Measurements from ENCODE around the gene CATSPER3. TPM values are rescaled to one million over a fixed set of nuclear protein-coding genes. Genes with fewer than 3 reads are reported as not detected.

CATSPER3 gene
- total RNA-seq, 2 experiments from 2014 or later = 0.32 TPM; not detected in 1

DNA sequence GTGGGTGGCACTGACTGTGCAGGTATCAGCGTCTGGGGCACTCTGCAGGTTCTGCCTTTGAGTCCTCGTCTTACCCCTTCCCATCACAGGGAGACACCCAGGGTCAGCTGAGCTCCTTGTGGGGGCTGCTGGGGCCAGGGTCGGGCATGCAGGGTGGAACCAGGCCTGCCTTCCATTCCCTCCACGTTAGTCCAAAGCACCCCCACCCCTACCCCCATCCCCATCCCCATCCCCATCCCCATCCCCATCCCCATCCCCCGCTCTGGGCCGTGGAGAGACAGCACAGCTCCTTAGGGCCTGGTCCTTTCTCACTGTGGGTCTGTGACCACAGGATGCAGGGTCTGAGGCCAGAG is 67.9 kb downstream of the CATSPER3 start:
- peaks cover 71% of the 10 kb centered on the region for H3K27me3 Mint-ChIP-seq (ENCODE audit: low read depth)

GRCh38 chr5:135036405-135036804 is 68.7 kb downstream of the CATSPER3 start:
- H3K4me1 Mint-ChIP-seq (ENCODE audit: low read depth) = peaks cover 28% of the 10 kb centered on the region

More for the DNA sequence above, 67.9 kb downstream of the CATSPER3 start:
- Mint-ChIP-seq H3K36me3 (ENCODE audit: low read depth) (no peaks in the 10 kb centered on the region), H3K9me3 (no peaks in the 10 kb centered on the region), H3K4me1 (ENCODE audit: low read depth) (peaks cover 34% of the 10 kb centered on the region), H3K27ac (no peak overlapping the region), H3K4me3 (no peak overlapping the region)
- intact Hi-C loops (cut with micrococcal nuclease) = loop anchor here (2.0 to 5.0 kb wide), 2 partner anchors 155 to 457 kb away; no protein-coding TSS in a partner anchor
- CTCF ChIA-PET = no interaction called here
- no peak for DNase-seq

GRCh38 chr5:135037519-135038204 is 70.0 kb downstream of the CATSPER3 start:
- H3K4me3 Mint-ChIP-seq = no peak overlapping the region
- H3K36me3 Mint-ChIP-seq (ENCODE audit: low read depth) = no peaks in the 10 kb centered on the region
- CTCF ChIA-PET = no interaction called here
- H3K9me3 Mint-ChIP-seq = no peaks in the 10 kb centered on the region
- intact Hi-C loops (cut with micrococcal nuclease) = loop anchor here (2.0 to 5.0 kb wide), 2 partner anchors 153 to 455 kb away; no protein-coding TSS in a partner anchor
- peaks cover 68% of the 10 kb centered on the region for H3K27me3 Mint-ChIP-seq (ENCODE audit: low read depth)
- no peak overlapping the region for H3K27ac Mint-ChIP-seq
- H3K4me1 Mint-ChIP-seq (ENCODE audit: low read depth) = peaks cover 20% of the 10 kb centered on the region
- no peak for DNase-seq

More at GRCh38 chr5:135036405-135036804, 68.7 kb downstream of the CATSPER3 start:
- intact Hi-C loops (cut with micrococcal nuclease) = loop anchor here (2.0 to 5.0 kb wide), 2 partner anchors 154 to 456 kb away; no protein-coding TSS in a partner anchor
- no peak for DNase-seq
- Mint-ChIP-seq H3K27ac (no peak overlapping the region), H3K27me3 (ENCODE audit: low read depth) (peaks cover 72% of the 10 kb centered on the region), H3K36me3 (ENCODE audit: low read depth) (no peaks in the 10 kb centered on the region), H3K9me3 (no peaks in the 10 kb centered on the region), H3K4me3 (no peak overlapping the region)
- CTCF ChIA-PET = no interaction called here

- intact Hi-C loops (cut with micrococcal nuclease) = loop anchor here (5.0 kb wide), 1 partner anchor 454 kb away; no protein-coding TSS in a partner anchor
- CTCF ChIA-PET = no interaction called here
Observed at GRCh38 chr5:135038205-135038812, 70.6 kb downstream of the CATSPER3 start.

DNA sequence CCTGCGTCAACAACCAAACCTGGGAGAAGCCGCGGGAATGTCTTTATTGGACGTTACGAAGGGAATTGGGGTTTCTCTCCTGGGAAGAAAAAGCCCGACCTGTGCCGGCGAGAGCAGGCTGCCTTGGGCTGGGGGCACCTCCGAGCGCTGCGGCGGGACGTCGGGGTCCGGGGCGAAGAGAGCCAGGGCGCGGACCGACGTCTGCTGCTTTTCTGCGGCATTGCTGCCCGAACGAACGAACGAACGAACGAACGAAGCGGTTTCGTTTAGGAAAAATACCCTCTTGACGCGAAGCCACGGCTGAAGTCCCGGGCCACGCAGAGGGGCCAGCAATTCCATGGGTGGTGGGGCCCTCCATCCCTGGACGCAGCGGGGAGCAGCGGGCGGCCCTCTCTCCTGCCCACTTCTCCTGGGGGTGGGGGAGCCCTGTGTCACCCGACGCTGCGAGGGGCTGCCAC is 71.1 kb downstream of the CATSPER3 start:
- intact Hi-C loops (cut with micrococcal nuclease) = loop anchor here (5.0 kb wide), 1 partner anchor 453 kb away; no protein-coding TSS in a partner anchor
- CTCF ChIA-PET = no interaction called here
- Mint-ChIP-seq H3K4me3 (no peak overlapping the region), H3K9me3 (no peaks in the 10 kb centered on the region), H3K4me1 (ENCODE audit: low read depth) (peaks cover 16% of the 10 kb centered on the region), H3K36me3 (ENCODE audit: low read depth) (no peaks in the 10 kb centered on the region), H3K27me3 (ENCODE audit: low read depth) (peaks cover 68% of the 10 kb centered on the region), H3K27ac (no peak overlapping the region)
- no peak for DNase-seq

More at GRCh38 chr5:135038205-135038812, 70.6 kb downstream of the CATSPER3 start:
- Mint-ChIP-seq H3K27me3 (ENCODE audit: low read depth) (peaks cover 66% of the 10 kb centered on the region), H3K4me1 (ENCODE audit: low read depth) (peaks cover 18% of the 10 kb centered on the region), H3K36me3 (ENCODE audit: low read depth) (no peaks in the 10 kb centered on the region), H3K4me3 (no peak overlapping the region), H3K27ac (no peak overlapping the region), H3K9me3 (no peaks in the 10 kb centered on the region)
- no peak for DNase-seq

GRCh38 chr5:135039271-135040033 is 71.7 kb downstream of the CATSPER3 start:
- Mint-ChIP-seq H3K9me3 (no peaks in the 10 kb centered on the region), H3K4me1 (ENCODE audit: low read depth) (peaks cover 14% of the 10 kb centered on the region), H3K27me3 (ENCODE audit: low read depth) (peaks cover 66% of the 10 kb centered on the region), H3K4me3 (no peak overlapping the region), H3K27ac (no peak overlapping the region), H3K36me3 (ENCODE audit: low read depth) (no peaks in the 10 kb centered on the region)
- intact Hi-C loops (cut with micrococcal nuclease) = loop anchor here (5.0 kb wide), 1 partner anchor 453 kb away; no protein-coding TSS in a partner anchor
- peak; percentile 22 for DNase-seq
- CTCF ChIA-PET = no interaction called here

DNA sequence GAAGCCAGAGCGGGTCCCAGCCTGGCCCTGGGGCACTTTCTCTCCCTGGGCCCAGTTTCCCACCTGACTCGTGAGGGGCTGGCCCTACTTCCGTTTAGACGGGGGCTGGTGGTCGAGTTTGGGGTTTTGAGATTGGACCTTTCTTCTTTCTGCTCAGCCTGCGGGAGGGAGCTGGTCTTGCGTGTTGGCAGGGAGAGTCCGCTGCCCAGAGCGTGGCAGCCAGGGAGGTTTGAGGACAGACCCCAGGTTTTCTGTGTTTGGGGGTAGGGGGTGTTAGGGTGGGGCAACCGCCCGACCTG is 72.3 kb downstream of the CATSPER3 start:
- H3K27me3 Mint-ChIP-seq (ENCODE audit: low read depth) = peaks cover 62% of the 10 kb centered on the region
- H3K4me1 Mint-ChIP-seq (ENCODE audit: low read depth) = peaks cover 10% of the 10 kb centered on the region
- no peak for DNase-seq
- H3K4me3 Mint-ChIP-seq = no peak overlapping the region
- no peak overlapping the region for H3K27ac Mint-ChIP-seq
- CTCF ChIA-PET = no interaction called here
- no peaks in the 10 kb centered on the region for H3K9me3 Mint-ChIP-seq
- H3K36me3 Mint-ChIP-seq (ENCODE audit: low read depth) = no peaks in the 10 kb centered on the region
- intact Hi-C loops (cut with micrococcal nuclease) = no loop called here

DNA sequence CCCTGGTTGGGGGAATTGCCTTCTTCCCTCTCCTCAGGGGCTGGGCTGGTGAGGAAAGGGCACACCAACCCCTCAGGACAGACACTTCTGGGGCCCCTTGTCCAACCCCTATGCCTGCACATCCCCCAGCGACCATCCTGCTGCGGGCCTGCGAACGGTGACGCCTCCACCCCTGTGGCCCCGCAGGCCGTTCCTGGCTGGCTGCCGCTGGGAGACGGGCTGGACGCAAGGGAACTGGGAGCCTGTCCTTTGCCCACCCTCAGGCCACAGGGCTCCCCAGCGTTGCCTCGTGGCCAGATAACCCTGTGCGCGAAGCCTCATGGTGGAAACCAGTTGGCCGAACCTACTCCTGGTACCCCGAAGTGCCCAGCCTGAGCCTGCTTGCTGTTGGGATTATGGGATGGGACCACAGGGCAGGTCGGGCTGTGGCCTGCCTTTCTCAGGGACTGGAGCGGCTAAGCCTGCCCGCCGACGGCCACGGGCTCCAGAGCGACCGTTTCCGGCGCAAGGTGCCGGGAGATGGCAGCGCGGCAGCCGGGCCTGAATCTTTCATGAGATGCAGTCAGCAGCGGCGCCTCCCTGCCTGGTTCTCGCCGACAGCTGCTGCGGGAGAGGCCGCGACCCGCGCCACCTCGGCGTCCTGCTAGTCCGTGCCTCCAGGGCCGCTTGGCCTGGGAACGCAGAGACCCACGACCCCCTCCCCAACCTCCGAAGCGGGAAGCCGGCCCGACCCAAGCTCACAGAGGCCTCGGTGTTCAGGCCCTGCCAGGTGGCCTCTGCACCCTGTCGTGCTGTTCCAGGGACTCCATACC is 72.8 kb downstream of the CATSPER3 start:
- H3K27ac Mint-ChIP-seq = no peak overlapping the region
- CTCF ChIA-PET = interaction anchor here (1.0 kb wide), 1 partner anchor 14 kb away, joined by 3 read pairs; no protein-coding TSS in a partner anchor
- peaks cover 10% of the 10 kb centered on the region for H3K4me1 Mint-ChIP-seq (ENCODE audit: low read depth)
- intact Hi-C loops (cut with micrococcal nuclease) = no loop called here
- no peaks in the 10 kb centered on the region for H3K36me3 Mint-ChIP-seq (ENCODE audit: low read depth)
- DNase-seq = no peak
- no peak overlapping the region for H3K4me3 Mint-ChIP-seq
- no peaks in the 10 kb centered on the region for H3K9me3 Mint-ChIP-seq
- peaks cover 61% of the 10 kb centered on the region for H3K27me3 Mint-ChIP-seq (ENCODE audit: low read depth)

DNA sequence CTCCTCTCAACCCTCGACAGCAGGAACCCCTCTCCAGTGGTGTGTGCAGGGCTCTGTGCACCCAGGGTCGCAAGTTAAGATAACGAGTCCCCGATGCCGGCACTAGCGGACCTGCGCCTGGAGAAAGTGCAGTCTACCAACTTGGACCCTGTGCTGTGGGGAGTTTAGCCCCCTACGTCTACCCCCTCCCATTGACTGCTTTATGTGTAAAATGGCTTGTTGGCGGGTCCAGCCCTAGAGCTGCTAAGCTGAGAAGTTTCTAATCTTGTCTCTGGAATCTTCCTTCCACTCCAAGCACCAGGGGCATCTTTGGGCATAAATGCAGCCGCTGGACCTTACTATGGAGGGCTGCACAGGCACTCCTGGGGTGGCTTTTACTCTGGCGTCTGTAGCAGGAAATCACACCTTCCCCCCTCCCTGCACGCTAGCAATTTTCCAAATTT is 73.5 kb downstream of the CATSPER3 start:
- Mint-ChIP-seq H3K9me3 (no peaks in the 10 kb centered on the region), H3K4me1 (ENCODE audit: low read depth) (peaks cover 10% of the 10 kb centered on the region), H3K27me3 (ENCODE audit: low read depth) (peaks cover 57% of the 10 kb centered on the region), H3K36me3 (ENCODE audit: low read depth) (no peaks in the 10 kb centered on the region), H3K4me3 (no peak overlapping the region), H3K27ac (no peak overlapping the region)
- DNase-seq = no peak
- intact Hi-C loops (cut with micrococcal nuclease) = no loop called here
- CTCF ChIA-PET = interaction anchor here (1.0 kb wide), 1 partner anchor 15 kb away, joined by 3 read pairs; no protein-coding TSS in a partner anchor

- Mint-ChIP-seq H3K4me1 (ENCODE audit: low read depth) (peaks cover 10% of the 10 kb centered on the region), H3K36me3 (ENCODE audit: low read depth) (no peaks in the 10 kb centered on the region), H3K27ac (no peak overlapping the region), H3K9me3 (no peaks in the 10 kb centered on the region), H3K27me3 (ENCODE audit: low read depth) (peaks cover 53% of the 10 kb centered on the region), H3K4me3 (no peak overlapping the region)
- intact Hi-C loops (cut with micrococcal nuclease) = no loop called here
- DNase-seq = no peak
- CTCF ChIA-PET = no interaction called here
Observed at GRCh38 chr5:135041726-135042125, 74.0 kb downstream of the CATSPER3 start.

- no peak for DNase-seq
- Mint-ChIP-seq H3K27me3 (ENCODE audit: low read depth) (peaks cover 45% of the 10 kb centered on the region), H3K4me1 (ENCODE audit: low read depth) (peaks cover 10% of the 10 kb centered on the region), H3K9me3 (no peaks in the 10 kb centered on the region), H3K27ac (no peak overlapping the region), H3K36me3 (ENCODE audit: low read depth) (no peaks in the 10 kb centered on the region), H3K4me3 (no peak overlapping the region)
- CTCF ChIA-PET = interaction anchor here (0.6 kb wide), 1 partner anchor 350 kb away, joined by 3 read pairs; no protein-coding TSS in a partner anchor
- intact Hi-C loops (cut with micrococcal nuclease) = no loop called here
Observed at GRCh38 chr5:135042595-135042994, 74.9 kb downstream of the CATSPER3 start.

- CTCF ChIA-PET = no interaction called here
- Mint-ChIP-seq H3K27me3 (ENCODE audit: low read depth) (peaks cover 39% of the 10 kb centered on the region), H3K9me3 (no peaks in the 10 kb centered on the region), H3K36me3 (ENCODE audit: low read depth) (no peaks in the 10 kb centered on the region), H3K27ac (no peak overlapping the region), H3K4me3 (no peak overlapping the region), H3K4me1 (ENCODE audit: low read depth) (peaks cover 2% of the 10 kb centered on the region)
- DNase-seq = no peak
- intact Hi-C loops (cut with micrococcal nuclease) = no loop called here
Observed at GRCh38 chr5:135045488-135045887, 77.8 kb downstream of the CATSPER3 start.
